ENCODE measurements around the gene MOSMO.
"Not testable (repeated sequence)": the region's sequence is repeated elsewhere in the genome, so short reads cannot be mapped to it uniquely, and the experiment has no call there.

MOSMO gene

GRCh38 chr16:22016927-22017326, 9.0 kb downstream of the MOSMO start:
- no peak overlapping the region for H3K4me3 ChIP-seq (ENCODE audit: control insufficient read depth, low read depth, low read length)
- DNase-seq (ENCODE audit: low read depth), result no peak
- no peak for TF ChIP-seq CTCF (IDR thresholded peaks at IDR 0.05; ENCODE audit: control insufficient read depth, insufficient read depth, low read depth, low read length, missing control alignments)

DNA sequence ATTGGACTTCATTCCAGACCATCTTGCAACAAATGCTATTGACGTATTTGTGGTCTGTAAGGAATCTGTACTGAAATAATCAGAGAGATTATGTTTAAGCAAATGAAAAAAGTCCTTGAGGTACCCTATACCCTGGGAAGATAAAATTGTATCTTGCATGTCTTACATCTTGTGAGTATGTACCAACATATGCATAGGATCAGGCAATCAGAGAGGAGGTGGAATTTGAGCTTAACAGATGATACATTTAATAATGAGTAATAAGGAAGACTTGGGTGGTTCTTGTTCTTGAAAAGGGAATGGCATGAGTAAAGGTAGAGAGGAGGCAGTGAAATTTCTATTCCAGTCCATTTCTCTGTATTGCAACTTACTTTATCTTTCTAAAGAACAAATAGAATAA, 10.6 kb downstream of the MOSMO start:
- H3K4me3 ChIP-seq (ENCODE audit: control insufficient read depth, low read depth, low read length), result no peak overlapping the region
- no peak for TF ChIP-seq CTCF (IDR thresholded peaks at IDR 0.05; ENCODE audit: control insufficient read depth, insufficient read depth, low read depth, low read length, missing control alignments)
- no peak for DNase-seq (ENCODE audit: low read depth)

DNA sequence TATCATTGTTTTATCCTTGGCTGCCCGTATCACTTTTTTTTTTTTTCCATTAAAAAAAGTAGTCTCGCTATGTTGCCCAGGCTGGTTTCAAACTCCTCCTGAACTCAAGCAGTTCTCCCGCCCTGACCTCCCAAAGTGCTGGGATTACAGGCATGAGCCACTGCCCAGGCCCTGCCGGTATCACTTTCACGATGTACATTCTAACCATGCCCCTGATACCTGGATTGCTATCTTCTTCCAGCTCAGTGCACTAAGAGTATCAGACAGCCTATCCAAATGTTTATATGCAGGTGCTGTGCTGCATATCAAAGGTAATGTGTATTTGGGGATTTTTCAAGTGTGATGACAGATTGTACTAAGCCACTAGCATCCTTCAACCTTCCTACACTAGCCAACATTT, 14.2 kb downstream of the MOSMO start:
- TF ChIP-seq CTCF (IDR thresholded peaks at IDR 0.05; ENCODE audit: control insufficient read depth, insufficient read depth, low read depth, low read length, missing control alignments), result no peak
- DNase-seq (ENCODE audit: low read depth), result no peak
- H3K4me3 ChIP-seq (ENCODE audit: control insufficient read depth, low read depth, low read length), result no peak overlapping the region

DNA sequence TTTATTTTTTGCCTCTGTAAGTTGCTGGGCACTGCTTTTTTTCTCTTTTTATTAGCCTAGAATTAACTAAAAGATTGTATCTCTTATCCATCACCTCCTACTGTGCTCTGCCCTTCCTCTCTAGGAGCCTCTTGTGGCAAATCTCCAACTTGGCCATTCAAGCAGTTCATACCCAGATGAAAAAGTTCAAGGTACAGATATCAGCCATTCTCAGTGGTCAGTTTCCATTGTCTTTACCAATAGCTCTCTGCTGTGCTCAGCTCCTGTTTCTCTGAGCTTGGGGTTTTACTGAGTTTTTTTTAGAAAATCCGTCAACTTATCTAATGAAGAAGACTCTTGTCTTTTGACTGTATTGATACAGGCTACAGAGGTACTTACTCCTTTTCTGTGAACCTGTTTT, 15.6 kb downstream of the MOSMO start:
- DNase-seq (ENCODE audit: low read depth), result no peak
- TF ChIP-seq CTCF (IDR thresholded peaks at IDR 0.05; ENCODE audit: control insufficient read depth, insufficient read depth, low read depth, low read length, missing control alignments), result no peak

GRCh38 chr16:22024785-22025184, 16.9 kb downstream of the MOSMO start:
- not testable (repeated sequence) for DNase-seq (ENCODE audit: low read depth); H3K4me3 ChIP-seq (ENCODE audit: control insufficient read depth, low read depth, low read length)

More for the DNA sequence above, 15.6 kb downstream of the MOSMO start:
- H3K4me3 ChIP-seq (ENCODE audit: control insufficient read depth, low read depth, low read length), result no peak overlapping the region

- DNase-seq (ENCODE audit: low read depth), result no peak
- H3K4me3 ChIP-seq (ENCODE audit: control insufficient read depth, low read depth, low read length), result no peak overlapping the region
- no peak for TF ChIP-seq CTCF (IDR thresholded peaks at IDR 0.05; ENCODE audit: control insufficient read depth, insufficient read depth, low read depth, low read length, missing control alignments)
These were observed 19.7 kb downstream of the MOSMO start for GRCh38 chr16:22027633-22028032.

GRCh38 chr16:22029632-22030031, 21.7 kb downstream of the MOSMO start:
- H3K4me3 ChIP-seq (ENCODE audit: control insufficient read depth, low read depth, low read length), result no peak overlapping the region
- no peak for TF ChIP-seq CTCF (IDR thresholded peaks at IDR 0.05; ENCODE audit: control insufficient read depth, insufficient read depth, low read depth, low read length, missing control alignments)
- no peak for DNase-seq (ENCODE audit: low read depth)
